B cell (primary cell): ENCODE data around the gene ASPSCR1. TPM values are rescaled to one million over a fixed set of nuclear protein-coding genes. Genes with fewer than 3 reads are reported as not detected.

Experiments
- ATAC-seq: fragments of 200-7000 bp; cut with Tn5 transposase; one replicate; pipeline ENCODE4 v1.10.0; 2021; ENCODE audit warnings: low read depth, mild to moderate bottlenecking, moderate number of reproducible peaks, moderate library complexity
- CTCF ChIA-PET: fragments of 350-600 bp; sonication (Branson Sonifier 250); formaldehyde crosslinking; loops from one replicate; lab custom pipeline; 2021; ENCODE audit warnings: antibody characterized with exemption, inconsistent platforms; lab: Charles Lee
- POLR2A ChIA-PET: fragments of 350-600 bp; sonication (Branson Sonifier 250); formaldehyde crosslinking; loops from one replicate; lab custom pipeline; 2021; ENCODE audit warnings: antibody characterized with exemption; lab: Charles Lee
- DNase-seq: peaks from one replicate; pipeline ENCODE4 v3.0.0; 2013
- H2AFZ ChIP-seq: 2 replicates; pipeline ENCODE4 v1.6.1; 2012; ENCODE audit warnings: mild to moderate bottlenecking, low read depth, low read length; ENCODE audit not compliant: insufficient read depth, poor library complexity, severe bottlenecking
- H3K27ac ChIP-seq, 2 donors: 1 replicate in 1 of 2; 2 replicates in 1 of 2; pipeline ENCODE4 v1.5.1; 2012 to 2013; ENCODE audit warnings: low read length in 2 of 2, mild to moderate bottlenecking in 2 of 2, moderate library complexity in 1 of 2
- H3K27me3 ChIP-seq, 4 experiments: fragments of 200-600 bp in 1 of 4; sonication (generic) in 1 of 4; replicated peaks in 1 of 4; 1 replicate in 2 of 4; 2 replicates in 2 of 4; pipeline versions ENCODE4 v1.6.1 to v1.7.0; 2013 to 2016; ENCODE audit warnings: low read length in 3 of 4, mild to moderate bottlenecking in 2 of 4, mixed read lengths in 1 of 4, moderate library complexity in 1 of 4; ENCODE audit not compliant: insufficient read depth in 4 of 4, control insufficient read depth in 3 of 4; ENCODE audit errors: control extremely low read depth in 1 of 4
- H3K36me3 ChIP-seq, 2 experiments: replicated peaks in 1 of 2; 1 replicate in 1 of 2; 2 replicates in 1 of 2; pipeline versions ENCODE4 v1.6.1 to v1.7.1; 2013; ENCODE audit warnings: low read length in 1 of 2; ENCODE audit not compliant: insufficient read depth in 2 of 2, control insufficient read depth in 1 of 2; ENCODE audit errors: control extremely low read depth in 1 of 2, extremely low read depth in 1 of 2
- H3K4me1 ChIP-seq, 2 donors: fragments of 200-600 bp in 1 of 2; sonication (generic) in 1 of 2; 1 replicate in 1 of 2; 2 replicates in 1 of 2; pipeline versions ENCODE4 v1.5.1 to v1.6.1; 2013 to 2017; ENCODE audit warnings: low read length in 2 of 2; ENCODE audit not compliant: control insufficient read depth in 2 of 2, insufficient read depth in 2 of 2
- H3K4me2 ChIP-seq: replicated peaks from 2 replicates; pipeline ENCODE3; 2012; ENCODE audit warnings: mild to moderate bottlenecking, low read depth, low read length; ENCODE audit not compliant: poor library complexity, severe bottlenecking
- H3K4me3 ChIP-seq, 5 experiments: fragments of 200-600 bp in 1 of 5; sonication (generic) in 1 of 5; 1 replicate in 3 of 5; 2 replicates in 2 of 5; pipeline versions ENCODE4 v1.5.1 to v1.7.0; 2011 to 2016; ENCODE audit warnings: low read length in 4 of 5, mild to moderate bottlenecking in 4 of 5, low read depth in 2 of 5, control low read depth in 1 of 5, moderate library complexity in 1 of 5; ENCODE audit not compliant: insufficient read depth in 1 of 5; ENCODE audit errors: control extremely low read depth in 1 of 5, extremely low read depth in 1 of 5
- H3K79me2 ChIP-seq: fragments of 200-600 bp; sonication (generic); one replicate; pipeline ENCODE4 v1.6.0; 2016; ENCODE audit warnings: low read length; ENCODE audit not compliant: control insufficient read depth, insufficient read depth
- H3K9ac ChIP-seq: fragments of 200-600 bp; sonication (generic); 2 replicates; pipeline ENCODE4 v1.6.1; 2017; ENCODE audit warnings: mild to moderate bottlenecking, low read length, moderate library complexity
- H3K9me3 ChIP-seq, 3 donors: one replicate each; pipeline versions ENCODE4 v1.6.1 to v1.7.1; 2013; ENCODE audit warnings: low read length in 2 of 3; ENCODE audit not compliant: control insufficient read depth in 2 of 3, insufficient read depth in 1 of 3; ENCODE audit errors: control extremely low read depth in 1 of 3
- H4K20me1 ChIP-seq: 2 replicates; pipeline ENCODE4 v1.6.0; 2012; ENCODE audit warnings: mild to moderate bottlenecking, low read length; ENCODE audit not compliant: insufficient read depth, control insufficient read depth, poor library complexity, severe bottlenecking
- H3K27ac Mint-ChIP-seq: one replicate; pipeline ENCODE4 v1.8.0; 2021; ENCODE audit warnings: mixed read lengths
- H3K27me3 Mint-ChIP-seq: one replicate; pipeline ENCODE4 v1.8.0; 2021; ENCODE audit warnings: mixed read lengths
- H3K4me1 Mint-ChIP-seq: one replicate; pipeline ENCODE4 v1.8.0; 2021; ENCODE audit warnings: mixed read lengths
- H3K4me3 Mint-ChIP-seq: one replicate; pipeline ENCODE4 v1.8.0; 2021; ENCODE audit warnings: mixed read lengths
- H3K9me3 Mint-ChIP-seq: one replicate; pipeline ENCODE4 v1.8.0; 2022; ENCODE audit warnings: mixed read lengths; ENCODE audit not compliant: insufficient read depth
- EZH2 ChIP-seq: IDR thresholded peaks from 2 replicates; pipeline ENCODE4 v1.6.1; 2012; ENCODE audit warnings: borderline replicate concordance, low read depth, mild to moderate bottlenecking, moderate library complexity, low read length; ENCODE audit not compliant: insufficient read depth, poor library complexity, severe bottlenecking
- WGBS: methylation state at CpG from one replicate; pipeline ENCODE4 v1.1.5; 2013; ENCODE audit warnings: missing lambda C conversion rate; ENCODE audit not compliant: insufficient coverage; 5-methylcytosine and 5-hydroxymethylcytosine counted together
- intact Hi-C: fragments of 100-400 bp; cut with micrococcal nuclease; formaldehyde crosslinking; loops from one replicate; pipeline ENCODE4 v1.10.0; 2022
- polyA plus RNA-seq: library from polyadenylated mRNA; depleted of rRNA; stranded (reverse); fragments of >200 nt; gene quantifications from 2 replicates; pipeline ENCODE4 v1.2.3, GENCODE V29; 2012
- total RNA-seq, 2 donors: library from RNA; stranded (reverse); fragments of 120-200 nt in 1 of 2; gene quantifications; 1 replicate in 1 of 2; 2 replicates in 1 of 2; pipeline versions ENCODE4 v1.2.3 to v1.2.4, GENCODE V29; 2013 to 2022
- TF ChIP-seq, protein P1 (sequence below): fragments of 200-600 bp; IDR thresholded peaks from one replicate; pipeline ENCODE4 v1.8.0; 2022; ENCODE audit warnings: antibody characterized with exemption, mild to moderate bottlenecking

The ASPSCR1 gene
- total and polyA plus RNA-seq, 2 donors (not counting 1 experiment from before 2014, with no cell fraction given), result 34.0 to 46.7 TPM

DNA sequence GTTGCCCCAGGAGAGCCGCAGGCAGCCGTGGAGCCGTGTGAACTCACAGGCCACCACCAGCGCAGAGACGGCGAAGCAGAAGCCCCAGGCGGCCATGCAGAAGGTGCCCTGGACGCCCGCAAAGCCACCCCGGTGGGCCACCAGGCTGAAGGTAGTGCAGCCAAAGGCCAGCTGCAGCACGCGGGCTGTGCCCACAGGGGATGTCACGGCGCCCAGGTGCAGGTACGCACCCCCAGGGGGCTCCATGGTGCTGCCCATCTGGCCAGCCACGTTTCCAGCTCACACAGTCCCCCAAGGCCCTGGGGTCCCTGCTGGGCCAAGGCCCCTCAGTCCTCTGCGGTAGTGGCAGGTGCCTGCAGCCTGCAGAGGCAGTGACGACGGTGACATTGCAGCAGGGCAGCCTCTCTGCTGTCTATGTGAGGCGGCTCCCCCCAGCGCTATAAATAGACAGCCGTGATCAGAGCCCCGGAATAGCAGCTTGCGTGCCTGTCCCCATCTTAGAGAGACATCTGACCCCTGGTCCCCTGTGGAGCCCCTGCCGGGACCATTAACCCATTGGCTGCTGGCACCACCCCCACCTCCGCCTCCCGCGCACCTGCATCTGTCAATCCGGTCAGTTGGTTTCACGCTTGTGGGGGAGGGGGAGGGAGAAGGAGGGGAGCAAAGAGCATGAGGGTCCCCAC is 35.8 kb upstream of the ASPSCR1 start:
- Mint-ChIP-seq H3K27ac (no peak overlapping the region), H3K4me3 (no peak overlapping the region), H3K27me3 (peaks cover 5% of the 10 kb centered on the region), H3K4me1 (peaks cover 5% of the 10 kb centered on the region), H3K9me3 (no peaks in the 10 kb centered on the region)
- no peak overlapping the region for H3K27ac ChIP-seq
- H3K27me3 ChIP-seq, result peaks cover 0 to 19% (median 2%) of the 10 kb centered on the region in 4 experiments
- ATAC-seq (no peak), DNase-seq (no peak)
- WGBS, result 55% methylated on average over 27 of the region's 30 CpGs
- intact Hi-C loops, result no loop called here
- H4K20me1 ChIP-seq, result no peaks in the 10 kb centered on the region
- no peak overlapping the region for H3K4me2 ChIP-seq
- no peak overlapping the region for H3K4me3 ChIP-seq
- H3K79me2 ChIP-seq, result no peaks in the 10 kb centered on the region
- CTCF ChIA-PET, result no interaction called here
- no peaks in the 10 kb centered on the region for H3K36me3 ChIP-seq
- H2AFZ ChIP-seq, result no peak overlapping the region
- no peaks in the 10 kb centered on the region for H3K9me3 ChIP-seq
- POLR2A ChIA-PET, result no interaction called here
- no peak for TF ChIP-seq EZH2
- TF ChIP-seq, protein P1, sequence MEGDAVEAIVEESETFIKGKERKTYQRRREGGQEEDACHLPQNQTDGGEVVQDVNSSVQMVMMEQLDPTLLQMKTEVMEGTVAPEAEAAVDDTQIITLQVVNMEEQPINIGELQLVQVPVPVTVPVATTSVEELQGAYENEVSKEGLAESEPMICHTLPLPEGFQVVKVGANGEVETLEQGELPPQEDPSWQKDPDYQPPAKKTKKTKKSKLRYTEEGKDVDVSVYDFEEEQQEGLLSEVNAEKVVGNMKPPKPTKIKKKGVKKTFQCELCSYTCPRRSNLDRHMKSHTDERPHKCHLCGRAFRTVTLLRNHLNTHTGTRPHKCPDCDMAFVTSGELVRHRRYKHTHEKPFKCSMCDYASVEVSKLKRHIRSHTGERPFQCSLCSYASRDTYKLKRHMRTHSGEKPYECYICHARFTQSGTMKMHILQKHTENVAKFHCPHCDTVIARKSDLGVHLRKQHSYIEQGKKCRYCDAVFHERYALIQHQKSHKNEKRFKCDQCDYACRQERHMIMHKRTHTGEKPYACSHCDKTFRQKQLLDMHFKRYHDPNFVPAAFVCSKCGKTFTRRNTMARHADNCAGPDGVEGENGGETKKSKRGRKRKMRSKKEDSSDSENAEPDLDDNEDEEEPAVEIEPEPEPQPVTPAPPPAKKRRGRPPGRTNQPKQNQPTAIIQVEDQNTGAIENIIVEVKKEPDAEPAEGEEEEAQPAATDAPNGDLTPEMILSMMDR, result no peak
- no peak overlapping the region for H3K9ac ChIP-seq
- peaks cover 8 to 15% of the 10 kb centered on the region in 2 donors for H3K4me1 ChIP-seq

- no peaks in the 10 kb centered on the region for H3K9me3 Mint-ChIP-seq
- DNase-seq (no peak), ATAC-seq (no peak)
- peaks cover 5 to 12% of the 10 kb centered on the region in 2 donors for H3K4me1 ChIP-seq
- no peaks in the 10 kb centered on the region for H4K20me1 ChIP-seq
- no peak overlapping the region for H3K27ac Mint-ChIP-seq
- POLR2A ChIA-PET, result no interaction called here
- CTCF ChIA-PET, result no interaction called here
- H3K36me3 ChIP-seq, result no peaks in the 10 kb centered on the region
- no peak overlapping the region for H3K9ac ChIP-seq
- H3K4me2 ChIP-seq, result no peak overlapping the region
- no peaks in the 10 kb centered on the region for H3K9me3 ChIP-seq
- H3K4me3 ChIP-seq, result no peak overlapping the region
- H3K27ac ChIP-seq, result no peak overlapping the region
- peaks cover 4% of the 10 kb centered on the region for H3K4me1 Mint-ChIP-seq
- peaks cover 0 to 19% (median 2%) of the 10 kb centered on the region in 4 experiments for H3K27me3 ChIP-seq
- 62% methylated on average over 6 of the region's 12 CpGs for WGBS
- H3K79me2 ChIP-seq, result no peaks in the 10 kb centered on the region
- TF ChIP-seq EZH2, result no peak
- TF ChIP-seq, protein P1, result no peak
- intact Hi-C loops, result no loop called here
- no peak overlapping the region for H2AFZ ChIP-seq
- H3K27me3 Mint-ChIP-seq, result peaks cover 7% of the 10 kb centered on the region
- H3K4me3 Mint-ChIP-seq, result no peak overlapping the region
Measured at GRCh38 chr17:81942167-81942553, 35.3 kb upstream of the ASPSCR1 start.
